Right lobe of liver (tissue), 6 donors: ENCODE results near the gene MYO9A. TPM values are rescaled to one million over a fixed set of nuclear protein-coding genes. Genes with fewer than 3 reads are reported as not detected.

ENCODE experiments used
- ATAC-seq, 4 donors: fragments of 200-7000 bp; cut with Tn5 transposase; one replicate each; pipeline ENCODE4 v1.9.1; 2020; ENCODE audit warnings: mild to moderate bottlenecking in 4 of 4, moderate library complexity in 4 of 4
- DNase-seq, 3 donors: peaks; one replicate each; pipeline ENCODE4 v3.0.0-alpha.2; 2020
- H3K27ac ChIP-seq, 3 donors: fragments of 200-600 bp; one replicate each; pipeline ENCODE4 v1.8.0; 2022
- H3K27me3 ChIP-seq, 2 donors: fragments of 200-600 bp; one replicate each; pipeline ENCODE4 v1.8.0; 2022
- H3K36me3 ChIP-seq, 4 donors: fragments of 200-600 bp; sonication (generic) in 1 of 4; one replicate each; pipeline versions ENCODE4 v1.5.1 to v1.8.0; 2017 to 2022; ENCODE audit warnings: control low read depth in 1 of 4
- H3K4me1 ChIP-seq, 4 donors: fragments of 200-600 bp; sonication (generic) in 1 of 4; one replicate each; pipeline versions ENCODE4 v1.5.1 to v1.8.0; 2017 to 2022; ENCODE audit warnings: control low read depth in 1 of 4
- H3K4me3 ChIP-seq, 3 donors: fragments of 200-600 bp; one replicate each; pipeline ENCODE4 v1.8.0; 2022
- H3K9me3 ChIP-seq, 4 donors: fragments of 200-600 bp; sonication (generic) in 1 of 4; one replicate each; pipeline versions ENCODE4 v1.5.1 to v1.8.0; 2017 to 2022; ENCODE audit warnings: control low read depth in 1 of 4
- CTCF ChIP-seq, 4 donors: fragments of 200-600 bp in 3 of 4; fragments of 450-650 bp in 1 of 4; IDR thresholded peaks; one replicate each; pipeline versions ENCODE4 v1.5.1 to v1.8.0; 2016 to 2022; ENCODE audit warnings: antibody characterized with exemption in 4 of 4, mild to moderate bottlenecking in 2 of 4
- POLR2A ChIP-seq: fragments of 450-650 bp; IDR thresholded peaks from one replicate; pipeline ENCODE4 v1.6.1; 2017; ENCODE audit warnings: antibody characterized with exemption, mild to moderate bottlenecking
- WGBS: methylation state at CpG from one replicate; pipeline ENCODE4 v1.1.6; 2018; ENCODE audit warnings: low coverage, low lambda C conversion rate; ENCODE audit not compliant: insufficient coverage; ENCODE audit errors: missing lambda C conversion rate; 5-methylcytosine and 5-hydroxymethylcytosine counted together
- intact Hi-C, 2 donors: fragments of 100-400 bp; cut with DNase I; formaldehyde crosslinking; loops; one replicate each; pipeline versions ENCODE4 v1.11.2 to v1.14.1; 2022
- total RNA-seq, 6 experiments: library from RNA; depleted of rRNA in 2 of 6; stranded (reverse); fragments of >200 nt in 2 of 6; fragmentation: NEBNext Ultra II Directional in 3 of 6; extraction: Animal tissue kit (Norgen Biotek cat#: 25700) in 3 of 6; gene quantifications; one replicate each; pipeline versions ENCODE4 v1.1.0 to v1.2.4, GENCODE V29; 2016 to 2023
- donor health status: DM: no; HTN: yes; CAD: no.
- donor health status: DM: no; HTN: no; CAD: no.
- donor health status: DM: no; HTN: no; CAD: no.
- donor health status: DM: no; HTN: yes; CAD: no.
- donor health status: DM: no; HTN: yes; CAD: no.

Gene MYO9A
- total RNA-seq, 6 experiments from 2014 or later = 5.6 to 10.4 (median 8.5) TPM

- intact Hi-C loops = no loop called here
- DNase-seq (no peak), ATAC-seq (no peak)
These were observed 45.8 kb upstream of the MYO9A start for GRCh38 chr15:72163719-72164118.

GRCh38 chr15:72162569-72162968 is 44.6 kb upstream of the MYO9A start:
- ATAC-seq (no peak), DNase-seq (no peak)
- Histone ChIP-seq H3K4me3 (no peak overlapping the region), H3K27me3 (no peaks in the 10 kb centered on the region), H3K36me3 (no peaks in the 10 kb centered on the region), H3K9me3 (no peaks in the 10 kb centered on the region), H3K27ac (no peak overlapping the region), H3K4me1 (no peaks in the 10 kb centered on the region)
- intact Hi-C loops = no loop called here
- no peak for TF ChIP-seq POLR2A
- no peak for TF ChIP-seq CTCF (IDR thresholded peaks at IDR 0.05)
- 86% methylated on average over 1 of the region's 5 CpGs for WGBS

More at GRCh38 chr15:72163719-72164118, 45.8 kb upstream of the MYO9A start:
- no peak for TF ChIP-seq POLR2A
- no peak for TF ChIP-seq CTCF (IDR thresholded peaks at IDR 0.05)
- Histone ChIP-seq H3K4me3 (no peak overlapping the region), H3K9me3 (no peaks in the 10 kb centered on the region), H3K27ac (no peak overlapping the region), H3K36me3 (no peaks in the 10 kb centered on the region), H3K27me3 (no peaks in the 10 kb centered on the region), H3K4me1 (no peaks in the 10 kb centered on the region)
- WGBS = no CpG with 5 or more reads among the region's 4 CpGs

GRCh38 chr15:72161361-72162132 is 43.6 kb upstream of the MYO9A start:
- ATAC-seq (peak in 1 of 4 donors; percentile 16), DNase-seq (no peak)
- H3K36me3 ChIP-seq = no peaks in the 10 kb centered on the region
- H3K27me3 ChIP-seq = no peaks in the 10 kb centered on the region
- H3K4me3 ChIP-seq = no peak overlapping the region
- H3K27ac ChIP-seq = no peak overlapping the region
- no peaks in the 10 kb centered on the region for H3K9me3 ChIP-seq
- TF ChIP-seq CTCF (IDR thresholded peaks at IDR 0.05) (no peak), POLR2A (no peak)
- 88% methylated on average over 4 of the region's 7 CpGs for WGBS
- intact Hi-C loops = no loop called here
- H3K4me1 ChIP-seq = no peaks in the 10 kb centered on the region

GRCh38 chr15:72160696-72161245 is 42.8 kb upstream of the MYO9A start:
- H3K27ac ChIP-seq = no peak overlapping the region
- H3K9me3 ChIP-seq = no peaks in the 10 kb centered on the region
- no peaks in the 10 kb centered on the region for H3K36me3 ChIP-seq
- no peak for TF ChIP-seq POLR2A
- TF ChIP-seq CTCF (IDR thresholded peaks at IDR 0.05) = no peak
- no peaks in the 10 kb centered on the region for H3K4me1 ChIP-seq
- ATAC-seq = no peak
- no peak overlapping the region for H3K4me3 ChIP-seq
- intact Hi-C loops = no loop called here
- no peak for DNase-seq
- H3K27me3 ChIP-seq = no peaks in the 10 kb centered on the region
- 86% methylated on average over 2 of the region's 5 CpGs for whole genome bisulfite sequencing
